Measurements from ENCODE around the gene SCNN1A.

Gene SCNN1A

GRCh38 chr12:6310771-6311610, 64.4 kb downstream of the SCNN1A start:
- no peak overlapping the region for H3K4me3 ChIP-seq (ENCODE audit: low read length)

GRCh38 chr12:6307529-6307928, 67.8 kb downstream of the SCNN1A start:
- H3K4me3 ChIP-seq (ENCODE audit: low read length): no peak overlapping the region

More at GRCh38 chr12:6310771-6311610, 64.4 kb downstream of the SCNN1A start:
- TF ChIP-seq ZNF274 (IDR thresholded peaks at IDR 0.05; ENCODE audit: low read depth, low read length): no peak

DNA sequence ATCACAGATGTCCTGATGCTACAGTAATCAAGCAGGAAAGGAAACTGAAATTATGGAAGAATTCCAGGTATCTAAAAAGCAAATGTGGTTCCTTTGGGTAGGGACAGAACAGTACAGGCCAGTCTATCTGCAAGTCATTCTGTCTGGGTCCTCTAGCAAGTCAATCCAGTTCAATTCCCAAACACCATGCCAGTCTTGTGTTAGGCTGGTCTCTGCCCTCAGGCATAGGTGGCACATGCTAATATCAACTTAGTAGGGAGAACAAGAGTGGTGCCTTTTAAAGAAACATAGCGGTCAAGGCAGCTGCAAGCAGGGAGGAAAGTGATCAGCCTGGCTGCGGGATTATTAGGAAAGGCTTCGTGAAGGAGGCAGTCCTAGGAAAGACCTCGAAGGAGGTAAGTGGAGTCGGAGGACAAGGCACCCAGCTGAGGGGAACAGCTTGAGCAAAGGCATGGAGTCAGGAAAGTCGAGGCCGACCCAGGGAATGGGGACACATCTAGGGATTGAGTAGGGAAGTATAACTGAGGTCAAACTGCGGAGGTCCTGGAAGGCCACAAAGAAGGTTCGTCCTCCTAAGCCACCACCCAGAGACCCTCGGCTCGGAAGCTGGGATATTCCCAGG, 68.7 kb downstream of the SCNN1A start:
- no peak for TF ChIP-seq ZNF274 (IDR thresholded peaks at IDR 0.05; ENCODE audit: low read depth, low read length)
- no peak overlapping the region for H3K4me3 ChIP-seq (ENCODE audit: low read length)

More at GRCh38 chr12:6307529-6307928, 67.8 kb downstream of the SCNN1A start:
- TF ChIP-seq ZNF274 (IDR thresholded peaks at IDR 0.05; ENCODE audit: low read depth, low read length): no peak

DNA sequence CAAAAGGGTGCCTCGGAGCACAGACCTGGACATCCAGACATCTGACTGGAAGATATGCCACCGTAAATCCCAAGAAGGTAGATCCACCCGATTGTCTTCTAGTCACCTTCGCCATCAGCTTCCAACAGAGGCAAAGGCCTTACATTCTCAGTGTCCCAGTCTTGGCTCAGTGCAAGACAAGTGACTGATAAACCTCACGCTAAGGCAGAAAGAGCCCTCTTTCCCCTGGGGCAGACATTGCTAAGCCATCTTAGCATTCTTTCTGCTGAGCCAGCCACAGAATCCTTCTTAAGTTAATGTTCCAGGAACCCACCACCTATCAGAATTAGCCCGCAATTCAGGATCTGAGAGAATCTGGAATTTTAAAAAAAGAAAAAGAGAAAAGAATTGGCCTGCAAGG, 69.2 kb downstream of the SCNN1A start:
- H3K4me3 ChIP-seq (ENCODE audit: low read length): no peak overlapping the region
- TF ChIP-seq ZNF274 (IDR thresholded peaks at IDR 0.05; ENCODE audit: low read depth, low read length): no peak

GRCh38 chr12:6303071-6303470, 72.3 kb downstream of the SCNN1A start:
- no peak for TF ChIP-seq ZNF274 (IDR thresholded peaks at IDR 0.05; ENCODE audit: low read depth, low read length)

GRCh38 chr12:6302621-6303020, 72.7 kb downstream of the SCNN1A start:
- TF ChIP-seq ZNF274 (IDR thresholded peaks at IDR 0.05; ENCODE audit: low read depth, low read length): no peak

More at GRCh38 chr12:6303071-6303470, 72.3 kb downstream of the SCNN1A start:
- H3K4me3 ChIP-seq (ENCODE audit: low read length): no peak overlapping the region

DNA sequence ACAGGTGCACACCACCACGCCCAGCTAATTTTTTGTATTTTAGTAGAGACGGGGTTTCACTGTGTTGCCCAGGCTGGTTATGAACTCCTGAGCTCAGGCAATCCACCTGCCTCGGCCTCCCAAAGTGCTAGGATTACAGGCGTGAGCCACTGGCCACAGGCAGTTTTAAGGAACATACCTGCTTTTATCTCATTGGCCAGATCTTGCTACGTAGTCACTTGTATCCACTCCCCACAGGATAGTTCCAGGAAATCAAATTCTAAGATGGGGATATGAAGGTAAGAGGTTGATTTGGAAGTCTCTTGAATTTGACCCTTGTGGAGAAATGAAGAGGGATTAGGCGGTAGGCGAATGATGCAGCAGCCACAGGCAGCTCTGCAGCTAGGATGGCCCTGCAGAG, 73.6 kb downstream of the SCNN1A start:
- no peak overlapping the region for H3K4me3 ChIP-seq (ENCODE audit: low read length)
- no peak for TF ChIP-seq ZNF274 (IDR thresholded peaks at IDR 0.05; ENCODE audit: low read depth, low read length)

More at GRCh38 chr12:6302621-6303020, 72.7 kb downstream of the SCNN1A start:
- no peak overlapping the region for H3K4me3 ChIP-seq (ENCODE audit: low read length)

DNA sequence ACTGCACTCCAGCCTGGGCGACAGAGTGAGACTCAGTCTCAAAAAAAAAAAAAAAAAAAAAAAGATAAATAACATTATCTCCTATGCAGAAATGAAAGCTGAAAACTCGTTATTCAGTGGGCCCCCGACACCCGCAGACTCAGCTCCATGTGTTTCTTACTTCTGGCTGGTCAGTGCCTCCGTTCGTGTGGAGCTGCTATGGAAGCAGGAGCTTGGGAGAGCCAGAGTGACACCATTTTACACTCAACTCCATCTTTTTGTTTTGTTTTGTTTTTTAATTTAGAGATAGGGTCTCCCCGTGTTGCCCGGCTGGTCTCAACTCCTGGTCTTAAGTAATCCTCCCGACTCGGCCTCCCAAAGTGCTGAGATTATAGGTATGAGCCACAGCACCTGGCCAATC, 78.2 kb downstream of the SCNN1A start:
- TF ChIP-seq ZNF274 (IDR thresholded peaks at IDR 0.05; ENCODE audit: low read depth, low read length): no peak
- no peak overlapping the region for H3K4me3 ChIP-seq (ENCODE audit: low read length)

All from GM08714 (cell line).